ENCODE data around the gene HAVCR2. TPM values are rescaled to one million over a fixed set of nuclear protein-coding genes. Genes with fewer than 3 reads are reported as not detected.
A peak's percentile ranks its signal among the peaks of the same experiment; 100 is the strongest.

Gene HAVCR2
- total and polyA plus RNA-seq, 2 experiments from 2014 or later, result 0.49 TPM; not detected in 1

DNA sequence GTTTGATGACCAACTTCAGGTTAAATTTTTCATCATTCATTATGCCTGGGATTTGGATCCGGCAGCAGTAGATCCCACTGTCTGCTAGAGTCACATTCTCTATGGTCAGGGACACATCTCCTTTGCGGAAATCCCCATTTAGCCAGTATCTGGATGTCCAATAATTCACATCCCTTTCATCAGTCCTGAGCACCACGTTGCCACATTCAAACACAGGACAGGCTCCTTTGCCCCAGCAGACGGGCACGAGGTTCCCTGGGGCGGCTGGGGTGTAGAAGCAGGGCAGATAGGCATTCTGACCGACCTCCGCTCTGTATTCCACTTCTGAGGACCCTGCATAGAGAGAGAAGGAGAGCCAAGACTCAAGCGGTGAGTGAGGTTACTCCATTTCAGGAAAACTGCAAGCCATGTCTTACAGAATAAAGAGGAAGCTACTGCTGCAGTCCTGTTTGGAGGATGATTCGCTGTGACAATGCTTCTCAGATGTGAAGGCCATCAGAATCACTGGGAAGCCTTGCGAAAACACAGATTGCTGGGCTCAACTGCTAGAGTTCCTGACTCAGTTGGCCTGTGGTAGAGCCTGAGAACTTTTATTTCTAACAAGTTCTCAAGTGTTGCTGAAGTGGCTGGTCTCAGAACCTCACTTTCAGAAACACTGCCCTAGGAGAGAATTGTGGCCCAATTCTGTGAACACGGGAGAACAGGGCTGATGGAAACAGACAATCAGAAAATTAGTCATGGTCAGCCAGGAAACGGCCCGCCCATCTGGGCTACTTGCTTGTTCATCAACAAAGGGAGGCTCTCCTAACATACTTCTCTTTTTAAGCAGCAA, 2.0 kb downstream of the HAVCR2 start:
- H3K4me3 Mint-ChIP-seq, result no peak overlapping the region

More for the DNA sequence above, 2.0 kb downstream of the HAVCR2 start:
- Mint-ChIP-seq H3K4me1 (no peaks in the 10 kb centered on the region), H3K36me3 (ENCODE audit: low read depth) (no peaks in the 10 kb centered on the region), H3K27ac (no peak overlapping the region), H3K27me3 (ENCODE audit: insufficient read depth, low read depth, poor library complexity) (no peaks in the 10 kb centered on the region), H3K9me3 (no peaks in the 10 kb centered on the region)
- H3K36me3 ChIP-seq (ENCODE audit: insufficient read depth), result no peaks in the 10 kb centered on the region
- H3F3A ChIP-seq (replicated peaks; ENCODE audit: low read depth), result no peaks in the 10 kb centered on the region
- H3K4me3 ChIP-seq, result no peak overlapping the region
- no peaks in the 10 kb centered on the region for H3K4me1 ChIP-seq (ENCODE audit: insufficient read depth)
- no peaks in the 10 kb centered on the region for H3K27me3 ChIP-seq (ENCODE audit: insufficient read depth)
- no peaks in the 10 kb centered on the region for H4K20me1 ChIP-seq (replicated peaks; ENCODE audit: insufficient read depth)
- H3K79me2 ChIP-seq (replicated peaks; ENCODE audit: insufficient read depth), result no peaks in the 10 kb centered on the region
- no peak overlapping the region for H3K27ac ChIP-seq (ENCODE audit: low read depth)
- H2AFZ ChIP-seq, result peak overlapping the region; percentile 34; the same call in 1 of the 2 replicates
- no peaks in the 10 kb centered on the region for H3K9me2 ChIP-seq (ENCODE audit: insufficient read depth)
- no peak overlapping the region for H3K4me2 ChIP-seq
- DNase-seq (ENCODE audit: low spot score) (no peak), ATAC-seq (no peak)
- TF ChIP-seq, protein P1, sequence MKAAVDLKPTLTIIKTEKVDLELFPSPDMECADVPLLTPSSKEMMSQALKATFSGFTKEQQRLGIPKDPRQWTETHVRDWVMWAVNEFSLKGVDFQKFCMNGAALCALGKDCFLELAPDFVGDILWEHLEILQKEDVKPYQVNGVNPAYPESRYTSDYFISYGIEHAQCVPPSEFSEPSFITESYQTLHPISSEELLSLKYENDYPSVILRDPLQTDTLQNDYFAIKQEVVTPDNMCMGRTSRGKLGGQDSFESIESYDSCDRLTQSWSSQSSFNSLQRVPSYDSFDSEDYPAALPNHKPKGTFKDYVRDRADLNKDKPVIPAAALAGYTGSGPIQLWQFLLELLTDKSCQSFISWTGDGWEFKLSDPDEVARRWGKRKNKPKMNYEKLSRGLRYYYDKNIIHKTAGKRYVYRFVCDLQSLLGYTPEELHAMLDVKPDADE (IDR thresholded peaks at IDR 0.05), result no peak
- TF ChIP-seq POLR2AphosphoS5 (IDR thresholded peaks at IDR 0.05; ENCODE audit: low read depth), result no peak
- no peak for TF ChIP-seq ZNF114 (CRISPR knock-in tag; IDR thresholded peaks at IDR 0.05)
- no peak for TF ChIP-seq STAT1 (IDR thresholded peaks at IDR 0.05; ENCODE audit: unreplicated experiment)
- no peak for TF ChIP-seq EZH2phosphoT487 (IDR thresholded peaks at IDR 0.05; ENCODE audit: unreplicated experiment)
- TF ChIP-seq, protein P2, sequence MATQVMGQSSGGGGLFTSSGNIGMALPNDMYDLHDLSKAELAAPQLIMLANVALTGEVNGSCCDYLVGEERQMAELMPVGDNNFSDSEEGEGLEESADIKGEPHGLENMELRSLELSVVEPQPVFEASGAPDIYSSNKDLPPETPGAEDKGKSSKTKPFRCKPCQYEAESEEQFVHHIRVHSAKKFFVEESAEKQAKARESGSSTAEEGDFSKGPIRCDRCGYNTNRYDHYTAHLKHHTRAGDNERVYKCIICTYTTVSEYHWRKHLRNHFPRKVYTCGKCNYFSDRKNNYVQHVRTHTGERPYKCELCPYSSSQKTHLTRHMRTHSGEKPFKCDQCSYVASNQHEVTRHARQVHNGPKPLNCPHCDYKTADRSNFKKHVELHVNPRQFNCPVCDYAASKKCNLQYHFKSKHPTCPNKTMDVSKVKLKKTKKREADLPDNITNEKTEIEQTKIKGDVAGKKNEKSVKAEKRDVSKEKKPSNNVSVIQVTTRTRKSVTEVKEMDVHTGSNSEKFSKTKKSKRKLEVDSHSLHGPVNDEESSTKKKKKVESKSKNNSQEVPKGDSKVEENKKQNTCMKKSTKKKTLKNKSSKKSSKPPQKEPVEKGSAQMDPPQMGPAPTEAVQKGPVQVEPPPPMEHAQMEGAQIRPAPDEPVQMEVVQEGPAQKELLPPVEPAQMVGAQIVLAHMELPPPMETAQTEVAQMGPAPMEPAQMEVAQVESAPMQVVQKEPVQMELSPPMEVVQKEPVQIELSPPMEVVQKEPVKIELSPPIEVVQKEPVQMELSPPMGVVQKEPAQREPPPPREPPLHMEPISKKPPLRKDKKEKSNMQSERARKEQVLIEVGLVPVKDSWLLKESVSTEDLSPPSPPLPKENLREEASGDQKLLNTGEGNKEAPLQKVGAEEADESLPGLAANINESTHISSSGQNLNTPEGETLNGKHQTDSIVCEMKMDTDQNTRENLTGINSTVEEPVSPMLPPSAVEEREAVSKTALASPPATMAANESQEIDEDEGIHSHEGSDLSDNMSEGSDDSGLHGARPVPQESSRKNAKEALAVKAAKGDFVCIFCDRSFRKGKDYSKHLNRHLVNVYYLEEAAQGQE (IDR thresholded peaks at IDR 0.05; ENCODE audit: unreplicated experiment), result no peak
- TF ChIP-seq ZNF462 (CRISPR knock-in tag; IDR thresholded peaks at IDR 0.05), result no peak
- TF ChIP-seq CTCF (conservative IDR thresholded peaks at IDR 0.05; ENCODE audit: low read depth in 2 of 2), result no peak
- TF ChIP-seq EZH2 (IDR thresholded peaks at IDR 0.05; ENCODE audit: low read depth, unreplicated experiment), result no peak
- TF ChIP-seq JUNB (IDR thresholded peaks at IDR 0.05; ENCODE audit: unreplicated experiment), result no peak
- no peak for TF ChIP-seq ZNF331 (CRISPR knock-in tag; IDR thresholded peaks at IDR 0.05; ENCODE audit: low read depth)
- TF ChIP-seq NANOG (IDR thresholded peaks at IDR 0.05; ENCODE audit: borderline replicate concordance), result no peak
- TF ChIP-seq CREB1 (CRISPR knock-in tag; IDR thresholded peaks at IDR 0.05; ENCODE audit: low read depth), result no peak

All from GM23338 (cell line).